ENCODE data around the gene MYT1.

The MYT1 gene

GRCh38 chr20:64244281-64244805 lies 80.1 kb downstream of the MYT1 start:
- FAIRE-seq, result no peak
- no peak for DNase-seq (ENCODE audit: low spot score)

DNA sequence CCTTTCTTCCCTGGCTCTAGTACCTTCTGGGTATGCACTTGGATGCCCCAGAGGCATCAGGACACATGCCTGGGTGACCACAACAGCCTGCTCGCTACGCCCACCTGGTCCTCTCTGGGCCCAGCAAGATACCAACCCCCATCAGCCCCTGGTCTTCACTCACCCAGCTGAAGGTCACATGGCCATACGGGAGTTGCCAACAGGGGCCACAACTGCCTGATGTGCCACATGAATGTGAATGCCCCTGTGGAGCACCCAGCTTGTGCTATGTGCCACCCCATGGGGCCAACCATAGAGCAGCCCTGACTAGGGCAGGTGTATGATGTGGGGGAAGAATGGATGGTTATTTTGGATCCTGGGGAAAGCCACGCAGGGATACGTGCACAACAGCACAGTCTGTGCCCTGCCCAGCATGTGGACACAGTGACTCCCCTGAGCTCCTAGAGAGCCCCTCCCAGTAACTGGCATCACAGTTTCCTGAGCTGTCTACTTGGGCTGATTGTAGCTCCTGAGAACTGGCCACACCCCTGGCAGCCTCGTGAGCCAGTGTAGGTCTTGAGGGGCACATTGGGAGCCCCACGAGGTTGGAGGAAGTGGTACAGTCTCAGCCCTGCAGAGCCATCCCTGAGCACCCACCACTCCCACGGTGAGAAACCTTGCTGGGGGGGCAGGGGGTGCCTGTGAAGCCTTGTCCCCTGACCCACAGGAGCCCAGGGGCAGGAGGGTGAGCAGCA lies 80.8 kb downstream of the MYT1 start:
- FAIRE-seq (no peak), DNase-seq (ENCODE audit: low spot score) (no peak)

GRCh38 chr20:64245746-64246595 lies 81.7 kb downstream of the MYT1 start:
- DNase-seq (ENCODE audit: low spot score), result no peak
- no peak for FAIRE-seq

GRCh38 chr20:64246616-64247306 lies 82.5 kb downstream of the MYT1 start:
- FAIRE-seq (no peak), DNase-seq (ENCODE audit: low spot score) (no peak)

GRCh38 chr20:64247307-64247618 lies 83.0 kb downstream of the MYT1 start:
- DNase-seq (ENCODE audit: low spot score) (no peak), FAIRE-seq (no peak)

GRCh38 chr20:64247970-64248841 lies 84.0 kb downstream of the MYT1 start:
- no peak for DNase-seq (ENCODE audit: low spot score)
- FAIRE-seq, result no peak

- FAIRE-seq (no peak), DNase-seq (ENCODE audit: low spot score) (no peak)
Measured at GRCh38 chr20:64250027-64250426, 85.8 kb downstream of the MYT1 start.

GRCh38 chr20:64253000-64253383 lies 88.7 kb downstream of the MYT1 start:
- DNase-seq (ENCODE audit: low spot score) (no peak), FAIRE-seq (no peak)

DNA sequence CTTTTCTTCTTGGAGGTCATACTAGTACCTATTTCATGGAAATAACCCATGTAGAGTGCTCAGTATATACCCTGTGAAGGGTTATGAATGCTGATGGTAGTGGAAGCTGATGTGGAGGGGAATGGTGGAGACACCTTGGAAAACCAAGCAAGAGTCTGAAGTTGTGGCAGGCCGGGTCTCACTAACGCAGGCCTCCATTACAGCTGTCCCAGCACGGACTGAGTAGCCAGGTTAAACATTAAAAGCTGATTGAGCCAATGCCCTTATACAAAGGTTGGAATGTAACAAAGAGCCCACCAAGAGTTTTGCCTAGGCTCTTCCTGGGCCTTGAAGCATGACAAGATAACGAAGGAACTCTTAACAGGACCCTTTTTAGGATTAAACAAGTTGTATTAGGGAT lies 89.2 kb downstream of the MYT1 start:
- DNase-seq (ENCODE audit: low spot score), result no peak
- no peak for FAIRE-seq

DNA sequence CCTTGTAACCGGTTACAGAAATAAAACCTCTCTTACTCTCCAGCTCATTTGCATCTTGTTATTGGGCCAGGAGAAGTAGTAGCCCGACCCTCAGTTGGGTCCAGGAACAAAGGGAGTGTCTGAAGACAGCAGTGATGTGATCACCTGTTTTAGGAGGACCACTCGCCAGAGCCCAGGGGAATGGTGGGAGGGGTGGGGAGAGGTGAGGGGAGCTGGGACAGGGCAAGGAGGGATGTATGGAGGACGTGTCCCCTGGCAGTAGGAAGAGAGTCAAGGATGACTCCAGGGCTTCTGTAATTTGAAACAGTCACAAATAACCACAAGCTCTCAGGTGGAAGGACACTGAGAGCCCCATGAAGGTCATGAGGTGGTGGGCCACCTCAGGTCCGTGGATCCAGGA lies 89.9 kb downstream of the MYT1 start:
- no peak for DNase-seq (ENCODE audit: low spot score)
- FAIRE-seq, result no peak

GRCh38 chr20:64254571-64255360 lies 90.5 kb downstream of the MYT1 start:
- DNase-seq (ENCODE audit: low spot score) (no peak), FAIRE-seq (no peak)

- peak; percentile 95 for DNase-seq (ENCODE audit: low spot score)
- FAIRE-seq, result no peak
Measured at GRCh38 chr20:64255361-64256281, 91.4 kb downstream of the MYT1 start, which contains the start of gene PCMTD2. PCMTD2 (plus strand) TSS chr20:64255748; CDS start chr20:64259966, 4,218 bp downstream.

GRCh38 chr20:64256282-64256935 lies 92.2 kb downstream of the MYT1 start:
- FAIRE-seq (no peak), DNase-seq (ENCODE audit: low spot score) (no peak)

- DNase-seq (ENCODE audit: low spot score), result no peak
- FAIRE-seq, result no peak
Measured at GRCh38 chr20:64257107-64257757, 93.0 kb downstream of the MYT1 start.

DNA sequence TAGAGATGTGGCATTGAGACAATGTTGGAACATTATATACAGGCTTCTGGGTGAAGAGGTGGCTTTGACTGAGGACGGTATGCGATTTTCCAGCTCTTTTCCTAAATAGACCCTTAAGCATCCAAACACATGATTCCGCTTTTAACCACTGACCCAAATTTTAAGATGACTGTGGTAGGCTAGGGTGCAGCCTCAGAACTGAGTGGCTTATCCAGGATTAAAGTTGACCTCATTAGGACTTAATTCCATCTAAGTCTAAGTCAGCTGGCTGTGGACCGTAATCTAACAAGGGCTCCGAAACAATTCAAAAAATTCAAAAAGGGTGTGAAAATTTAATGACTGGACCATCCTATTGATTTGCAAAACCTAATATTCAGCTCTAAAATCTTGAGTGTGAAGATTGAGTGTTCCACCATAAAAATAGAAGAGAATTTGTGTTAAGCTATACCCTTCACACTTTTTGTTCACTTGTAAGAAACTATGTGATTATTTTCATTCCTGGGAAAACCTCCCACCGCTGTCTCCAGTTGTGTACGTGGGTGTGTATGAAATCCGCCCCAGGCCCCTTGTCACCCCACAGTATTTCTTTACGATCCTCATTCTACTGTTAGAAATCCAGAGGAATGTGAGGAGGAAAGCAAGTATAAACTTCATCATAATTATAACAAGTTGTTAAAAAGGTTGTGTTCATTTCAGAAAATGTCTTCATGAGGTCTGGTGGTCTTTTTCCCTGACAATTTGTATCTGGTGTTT lies 94.0 kb downstream of the MYT1 start:
- FAIRE-seq, result no peak
- no peak for DNase-seq (ENCODE audit: low spot score)

DNA sequence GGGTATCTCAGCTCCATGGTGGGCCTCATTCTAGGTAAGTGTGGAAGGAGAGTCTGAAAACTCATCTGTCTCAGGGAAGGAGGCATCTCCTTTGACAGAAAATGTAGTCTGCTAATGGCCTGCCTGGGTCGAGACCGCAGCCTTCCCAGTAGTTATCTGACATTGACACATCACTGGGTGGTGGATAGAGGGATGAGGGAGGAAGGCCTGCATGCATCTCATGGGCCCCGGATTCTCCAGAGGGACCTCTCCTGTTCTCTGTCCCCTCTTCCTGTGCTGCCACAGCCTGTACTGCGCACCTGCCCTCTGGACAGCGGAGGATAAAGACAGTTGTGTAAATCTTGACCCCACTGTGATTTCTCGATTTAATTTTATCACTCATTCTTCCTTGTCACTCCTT lies 96.0 kb downstream of the MYT1 start:
- DNase-seq (ENCODE audit: low spot score), result no peak
- FAIRE-seq, result no peak

DNA sequence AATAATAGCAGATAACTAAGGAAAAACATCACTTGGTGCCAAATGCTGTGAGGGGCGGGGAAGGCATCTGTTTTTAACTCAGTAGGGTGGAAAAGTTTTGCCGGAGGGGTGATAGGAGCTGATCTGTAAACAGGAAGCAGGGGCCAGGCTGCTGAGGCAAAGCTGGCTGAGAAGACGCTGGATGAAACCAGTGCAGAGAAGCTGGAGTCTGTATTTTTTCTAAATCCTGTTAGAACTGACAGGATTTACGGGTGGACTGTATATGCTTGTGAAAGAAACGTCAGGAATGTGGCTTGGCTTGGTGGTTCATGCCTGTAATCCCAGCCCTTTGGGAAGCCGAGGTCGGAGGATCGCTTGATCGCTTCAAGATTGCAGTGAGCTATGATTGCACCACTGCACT lies 96.9 kb downstream of the MYT1 start:
- no peak for DNase-seq (ENCODE audit: low spot score)
- no peak for FAIRE-seq

Data from urothelium cell line (cell line).